ACC112 (cell line): Measurements from ENCODE around the gene KCNB1.

Experiments
- H2AFZ ChIP-seq: fragments of 200-600 bp; sonication (generic); one replicate; pipeline ENCODE4 v1.6.0; 2017; ENCODE audit warnings: antibody characterized with exemption, low read length; ENCODE audit not compliant: unreplicated experiment
- H3K27ac ChIP-seq: fragments of 200-600 bp; sonication (generic); 2 replicates; pipeline ENCODE4 v1.5.1; 2014; ENCODE audit warnings: low read depth, mild to moderate bottlenecking, antibody characterized with exemption, low read length, moderate library complexity
- H3K27me3 ChIP-seq: fragments of 200-600 bp; sonication (generic); 2 replicates; pipeline ENCODE4 v1.6.1; 2014; ENCODE audit warnings: mild to moderate bottlenecking, antibody characterized with exemption, low read length, moderate library complexity, mixed read lengths; ENCODE audit not compliant: insufficient read depth
- H3K36me3 ChIP-seq: fragments of 200-600 bp; sonication (generic); 2 replicates; pipeline ENCODE4 v1.6.1; 2016; ENCODE audit warnings: mild to moderate bottlenecking, antibody characterized with exemption, low read length, moderate library complexity, mixed read lengths; ENCODE audit not compliant: insufficient read depth
- H3K4me1 ChIP-seq: fragments of 200-600 bp; sonication (generic); one replicate; pipeline ENCODE4 v1.6.1; 2016; ENCODE audit warnings: low read length, mixed read lengths; ENCODE audit not compliant: insufficient read depth, unreplicated experiment, control insufficient read depth
- H3K4me3 ChIP-seq: fragments of 200-600 bp; sonication (generic); 2 replicates; pipeline ENCODE4 v1.5.1; 2014; ENCODE audit warnings: mild to moderate bottlenecking, low read depth, low read length
- H3K79me2 ChIP-seq: fragments of 200-600 bp; sonication (generic); one replicate; pipeline ENCODE4 v1.6.0; 2016; ENCODE audit warnings: low read length; ENCODE audit not compliant: control insufficient read depth, unreplicated experiment, insufficient read depth

Gene KCNB1

GRCh38 chr20:49422161-49422560 lies 60.3 kb downstream of the KCNB1 start:
- Histone ChIP-seq H3K27ac (no peak overlapping the region), H2AFZ (no peak overlapping the region), H3K4me1 (no peaks in the 10 kb centered on the region), H3K27me3 (peaks cover 48% of the 10 kb centered on the region), H3K36me3 (no peaks in the 10 kb centered on the region), H3K79me2 (no peaks in the 10 kb centered on the region), H3K4me3 (no peak overlapping the region)

GRCh38 chr20:49420811-49421295 lies 61.6 kb downstream of the KCNB1 start:
- Histone ChIP-seq H3K27ac (no peak overlapping the region), H3K4me3 (no peak overlapping the region), H3K4me1 (no peaks in the 10 kb centered on the region), H3K27me3 (peaks cover 48% of the 10 kb centered on the region), H2AFZ (no peak overlapping the region), H3K79me2 (no peaks in the 10 kb centered on the region), H3K36me3 (no peaks in the 10 kb centered on the region)

- no peak overlapping the region for H2AFZ ChIP-seq
- H3K27me3 ChIP-seq = peaks cover 53% of the 10 kb centered on the region
- no peaks in the 10 kb centered on the region for H3K79me2 ChIP-seq
- H3K27ac ChIP-seq = no peak overlapping the region
- H3K4me1 ChIP-seq = no peaks in the 10 kb centered on the region
- no peak overlapping the region for H3K4me3 ChIP-seq
- no peaks in the 10 kb centered on the region for H3K36me3 ChIP-seq
Measured at GRCh38 chr20:49420292-49420691, 62.2 kb downstream of the KCNB1 start.

- Histone ChIP-seq H3K4me3 (no peak overlapping the region), H3K27me3 (peaks cover 53% of the 10 kb centered on the region), H3K79me2 (no peaks in the 10 kb centered on the region), H3K27ac (no peak overlapping the region), H3K36me3 (no peaks in the 10 kb centered on the region), H3K4me1 (no peaks in the 10 kb centered on the region), H2AFZ (no peak overlapping the region)
Measured at GRCh38 chr20:49419785-49420184, 62.7 kb downstream of the KCNB1 start.

- H3K4me1 ChIP-seq = no peaks in the 10 kb centered on the region
Measured at GRCh38 chr20:49418809-49419208, 63.7 kb downstream of the KCNB1 start.

GRCh38 chr20:49417843-49418555 lies 64.5 kb downstream of the KCNB1 start:
- H3K27me3 ChIP-seq = peaks cover 55% of the 10 kb centered on the region
- H3K79me2 ChIP-seq = no peaks in the 10 kb centered on the region
- no peaks in the 10 kb centered on the region for H3K36me3 ChIP-seq
- H2AFZ ChIP-seq = no peak overlapping the region
- no peaks in the 10 kb centered on the region for H3K4me1 ChIP-seq
- H3K4me3 ChIP-seq = no peak overlapping the region
- no peak overlapping the region for H3K27ac ChIP-seq

More at GRCh38 chr20:49418809-49419208, 63.7 kb downstream of the KCNB1 start:
- Histone ChIP-seq H3K4me3 (no peak overlapping the region), H2AFZ (no peak overlapping the region), H3K27me3 (peaks cover 54% of the 10 kb centered on the region), H3K27ac (no peak overlapping the region), H3K79me2 (no peaks in the 10 kb centered on the region), H3K36me3 (no peaks in the 10 kb centered on the region)

GRCh38 chr20:49415668-49416044 lies 66.8 kb downstream of the KCNB1 start:
- no peak overlapping the region for H3K27ac ChIP-seq
- H2AFZ ChIP-seq = no peak overlapping the region
- no peaks in the 10 kb centered on the region for H3K36me3 ChIP-seq
- H3K27me3 ChIP-seq = peaks cover 47% of the 10 kb centered on the region
- H3K79me2 ChIP-seq = no peaks in the 10 kb centered on the region
- H3K4me1 ChIP-seq = no peaks in the 10 kb centered on the region
- no peak overlapping the region for H3K4me3 ChIP-seq

- Histone ChIP-seq H3K4me3 (no peak overlapping the region), H3K27ac (no peak overlapping the region), H3K4me1 (no peaks in the 10 kb centered on the region), H2AFZ (no peak overlapping the region), H3K27me3 (peaks cover 47% of the 10 kb centered on the region), H3K79me2 (no peaks in the 10 kb centered on the region), H3K36me3 (no peaks in the 10 kb centered on the region)
Measured at GRCh38 chr20:49415005-49415667, 67.3 kb downstream of the KCNB1 start.

GRCh38 chr20:49413677-49414076 lies 68.8 kb downstream of the KCNB1 start:
- Histone ChIP-seq H3K4me3 (no peak overlapping the region), H2AFZ (no peak overlapping the region), H3K79me2 (no peaks in the 10 kb centered on the region), H3K4me1 (no peaks in the 10 kb centered on the region), H3K27ac (no peak overlapping the region), H3K27me3 (peaks cover 47% of the 10 kb centered on the region), H3K36me3 (no peaks in the 10 kb centered on the region)

GRCh38 chr20:49412953-49413352 lies 69.5 kb downstream of the KCNB1 start:
- Histone ChIP-seq H3K79me2 (no peaks in the 10 kb centered on the region), H3K27me3 (peaks cover 47% of the 10 kb centered on the region), H3K27ac (no peak overlapping the region), H3K36me3 (no peaks in the 10 kb centered on the region), H2AFZ (no peak overlapping the region), H3K4me3 (no peak overlapping the region), H3K4me1 (no peaks in the 10 kb centered on the region)

GRCh38 chr20:49412254-49412653 lies 70.2 kb downstream of the KCNB1 start:
- Histone ChIP-seq H3K36me3 (no peaks in the 10 kb centered on the region), H3K4me3 (no peak overlapping the region), H3K27ac (no peak overlapping the region), H3K27me3 (peaks cover 47% of the 10 kb centered on the region), H2AFZ (no peak overlapping the region), H3K4me1 (no peaks in the 10 kb centered on the region), H3K79me2 (no peaks in the 10 kb centered on the region)
